HG02571 (cell line): ENCODE results near the gene MEF2C.
A peak's percentile ranks its signal among the peaks of the same experiment; 100 is the strongest.

Source experiments
- ATAC-seq: cut with Tn5 transposase; IDR thresholded peaks from one replicate; pipeline ENCODE4 v1.9.1; 2021; ENCODE audit warnings: mild to moderate bottlenecking, moderate library complexity; ENCODE audit not compliant: unreplicated experiment

The MEF2C gene

GRCh38 chr5:88888848-88889188 lies 5.8 kb upstream of the MEF2C start:
- ATAC-seq: no peak

GRCh38 chr5:88888291-88888690 lies 5.3 kb upstream of the MEF2C start:
- ATAC-seq: no peak

- ATAC-seq: no peak
Measured at GRCh38 chr5:88887342-88887741, 4.4 kb upstream of the MEF2C start.

- no peak for ATAC-seq
Measured at GRCh38 chr5:88886746-88887341, 3.9 kb upstream of the MEF2C start.

GRCh38 chr5:88886252-88886651 lies 3.3 kb upstream of the MEF2C start:
- ATAC-seq: no peak

- ATAC-seq: no peak
Measured at GRCh38 chr5:88885002-88885401, 2.0 kb upstream of the MEF2C start.

GRCh38 chr5:88884608-88884877 lies 1.6 kb upstream of the MEF2C start:
- ATAC-seq: no peak

GRCh38 chr5:88883836-88884607 lies 1.0 kb upstream of the MEF2C start:
- ATAC-seq: no peak

- no peak for ATAC-seq
Measured at GRCh38 chr5:88882276-88883038, 527 bp downstream of the MEF2C start.

GRCh38 chr5:88881571-88881971 lies 1.4 kb downstream of the MEF2C start:
- ATAC-seq: no peak

GRCh38 chr5:88880201-88880600 lies 2.8 kb downstream of the MEF2C start:
- ATAC-seq: no peak

GRCh38 chr5:88879724-88880123 lies 3.3 kb downstream of the MEF2C start:
- ATAC-seq: no peak

GRCh38 chr5:88878976-88879375 lies 4.0 kb downstream of the MEF2C start:
- no peak for ATAC-seq

GRCh38 chr5:88877826-88878225 lies 5.2 kb downstream of the MEF2C start:
- no peak for ATAC-seq

GRCh38 chr5:88876714-88877113 lies 6.3 kb downstream of the MEF2C start:
- ATAC-seq: no peak

- peak; percentile 52 for ATAC-seq
Measured at GRCh38 chr5:88875341-88876234, 7.4 kb downstream of the MEF2C start.

- no peak for ATAC-seq
Measured at GRCh38 chr5:88873447-88873846, 9.5 kb downstream of the MEF2C start.

- ATAC-seq: no peak
Measured at GRCh38 chr5:88872971-88873370, 10.0 kb downstream of the MEF2C start.

- ATAC-seq: no peak
Measured at GRCh38 chr5:88870285-88870684, 12.7 kb downstream of the MEF2C start.

GRCh38 chr5:88868468-88869068 lies 14.4 kb downstream of the MEF2C start:
- ATAC-seq: no peak

- ATAC-seq: no peak
Measured at GRCh38 chr5:88867638-88868037, 15.3 kb downstream of the MEF2C start.
